Astrocyte of the spinal cord (primary cell): Measurements from ENCODE around the gene COL4A1.

Experiments
- DNase-seq: peaks from one replicate; pipeline ENCODE4 v3.0.0; 2011; ENCODE audit warnings: low read depth, low spot score
- H3K4me3 ChIP-seq: 2 replicates; pipeline ENCODE4 v1.5.1; 2011; ENCODE audit warnings: low read depth, mild to moderate bottlenecking, low read length, moderate library complexity
- in situ Hi-C: cut with HindIII; loops from 2 replicates; pipeline ENCODE4 v1.10.0; 2017; ENCODE audit warnings: low sequenced_read_pairs
- TF ChIP-seq, protein P1 (sequence below): IDR thresholded peaks from 2 replicates; pipeline ENCODE4 v1.5.1; 2012; ENCODE audit warnings: low read depth, mild to moderate bottlenecking, low read length, inconsistent platforms

The COL4A1 gene

DNA sequence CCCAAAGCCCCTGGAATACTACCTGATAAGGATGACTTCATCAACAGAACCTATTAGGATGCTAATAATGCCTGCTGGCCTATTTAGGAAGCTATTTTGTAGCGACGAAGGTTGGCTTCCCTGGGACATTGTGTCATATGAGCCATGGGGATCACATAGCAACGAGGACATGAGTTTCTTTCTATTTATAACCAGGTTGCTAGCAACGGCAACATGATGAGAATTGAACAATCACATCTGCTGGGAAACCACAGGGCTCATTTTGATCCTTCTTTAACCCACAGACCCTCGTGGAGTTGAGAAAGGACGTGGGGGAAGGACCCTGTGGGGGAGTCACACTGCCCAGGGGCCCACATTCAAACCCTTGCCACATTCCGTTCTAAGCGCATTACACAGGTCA lies 172.2 kb downstream of the COL4A1 start:
- TF ChIP-seq, protein P1, sequence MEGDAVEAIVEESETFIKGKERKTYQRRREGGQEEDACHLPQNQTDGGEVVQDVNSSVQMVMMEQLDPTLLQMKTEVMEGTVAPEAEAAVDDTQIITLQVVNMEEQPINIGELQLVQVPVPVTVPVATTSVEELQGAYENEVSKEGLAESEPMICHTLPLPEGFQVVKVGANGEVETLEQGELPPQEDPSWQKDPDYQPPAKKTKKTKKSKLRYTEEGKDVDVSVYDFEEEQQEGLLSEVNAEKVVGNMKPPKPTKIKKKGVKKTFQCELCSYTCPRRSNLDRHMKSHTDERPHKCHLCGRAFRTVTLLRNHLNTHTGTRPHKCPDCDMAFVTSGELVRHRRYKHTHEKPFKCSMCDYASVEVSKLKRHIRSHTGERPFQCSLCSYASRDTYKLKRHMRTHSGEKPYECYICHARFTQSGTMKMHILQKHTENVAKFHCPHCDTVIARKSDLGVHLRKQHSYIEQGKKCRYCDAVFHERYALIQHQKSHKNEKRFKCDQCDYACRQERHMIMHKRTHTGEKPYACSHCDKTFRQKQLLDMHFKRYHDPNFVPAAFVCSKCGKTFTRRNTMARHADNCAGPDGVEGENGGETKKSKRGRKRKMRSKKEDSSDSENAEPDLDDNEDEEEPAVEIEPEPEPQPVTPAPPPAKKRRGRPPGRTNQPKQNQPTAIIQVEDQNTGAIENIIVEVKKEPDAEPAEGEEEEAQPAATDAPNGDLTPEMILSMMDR, result no peak
- DNase-seq, result peak; percentile 54
- in situ Hi-C loops, result no loop called here

DNA sequence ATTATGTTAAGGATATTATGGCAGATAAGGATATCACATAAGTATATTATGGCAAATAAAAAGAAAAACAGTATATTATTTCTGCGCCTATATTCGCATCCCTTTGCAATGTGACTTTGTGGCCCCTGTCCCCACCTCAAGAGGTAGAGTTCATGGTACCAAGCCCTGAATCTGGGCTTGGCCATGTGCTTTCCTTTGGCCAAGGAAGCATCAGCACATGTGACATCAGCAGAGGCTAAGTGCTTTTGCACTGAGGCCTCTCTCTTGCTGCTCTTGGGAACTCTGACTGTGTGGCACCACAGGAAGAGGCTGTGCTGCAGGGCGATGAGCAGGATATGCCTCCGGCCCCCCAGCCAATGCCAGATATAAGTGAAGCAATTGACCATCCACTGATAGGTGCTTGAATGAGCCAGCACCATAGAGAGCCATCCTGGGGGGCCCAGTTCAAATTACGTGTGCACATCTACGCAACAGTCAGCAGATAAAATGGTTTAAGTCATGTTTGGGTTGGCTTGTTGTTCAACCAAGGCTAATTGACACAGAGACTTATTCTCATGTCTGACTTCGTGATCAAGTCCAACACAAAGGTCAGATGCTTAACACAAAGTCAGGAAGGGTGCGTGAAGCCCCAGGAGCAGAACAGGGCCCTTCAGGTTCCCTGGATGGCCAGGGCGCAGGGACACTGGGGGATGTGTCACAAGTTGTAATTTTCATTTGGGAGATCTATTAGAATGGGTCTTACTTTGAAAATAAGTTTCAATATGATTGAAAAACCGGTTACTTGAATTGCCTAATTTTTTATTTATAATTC lies 173.3 kb downstream of the COL4A1 start:
- TF ChIP-seq, protein P1, result no peak
- no peak overlapping the region for H3K4me3 ChIP-seq
- DNase-seq, result no peak
- in situ Hi-C loops, result no loop called here

More for the DNA sequence above, 172.2 kb downstream of the COL4A1 start:
- no peak overlapping the region for H3K4me3 ChIP-seq

DNA sequence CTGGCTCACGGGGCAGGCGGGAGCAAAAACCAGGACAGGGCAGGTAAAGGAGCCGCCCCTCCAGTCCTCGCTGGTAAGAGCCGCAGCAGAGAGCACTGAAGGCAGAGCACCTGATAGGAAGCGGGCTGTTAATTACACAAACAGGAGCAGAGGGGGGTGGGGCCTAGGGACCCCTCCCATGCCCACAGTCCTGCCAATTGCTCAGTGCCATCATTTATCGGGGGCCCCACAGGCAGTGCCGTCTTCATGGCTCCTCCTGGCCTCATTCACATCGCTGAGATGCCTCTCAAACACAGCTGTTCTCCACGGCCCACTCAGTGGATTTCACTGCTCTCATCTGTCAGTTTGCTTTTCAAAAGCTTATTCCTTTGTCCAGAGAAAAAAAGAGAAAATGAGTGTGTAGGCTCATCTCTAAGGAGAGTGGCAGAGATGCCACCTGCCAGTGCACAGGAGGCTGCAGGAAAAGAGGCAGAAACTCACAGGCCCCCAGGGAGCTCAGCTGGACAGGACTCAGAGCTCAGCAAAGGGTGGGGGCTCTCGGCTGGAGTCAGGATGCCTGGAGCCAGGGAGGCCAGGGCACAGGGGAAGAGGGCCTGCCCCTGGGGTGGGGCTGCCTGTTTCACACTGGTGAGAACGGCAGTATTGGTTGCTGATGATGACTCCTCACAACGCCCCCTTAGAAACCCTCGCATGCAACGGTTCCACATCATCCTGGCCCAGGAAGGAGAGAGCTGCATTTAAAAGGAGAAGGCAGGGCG lies 174.6 kb downstream of the COL4A1 start:
- no peak for DNase-seq
- H3K4me3 ChIP-seq, result no peak overlapping the region
- TF ChIP-seq, protein P1, result no peak
- in situ Hi-C loops, result no loop called here

DNA sequence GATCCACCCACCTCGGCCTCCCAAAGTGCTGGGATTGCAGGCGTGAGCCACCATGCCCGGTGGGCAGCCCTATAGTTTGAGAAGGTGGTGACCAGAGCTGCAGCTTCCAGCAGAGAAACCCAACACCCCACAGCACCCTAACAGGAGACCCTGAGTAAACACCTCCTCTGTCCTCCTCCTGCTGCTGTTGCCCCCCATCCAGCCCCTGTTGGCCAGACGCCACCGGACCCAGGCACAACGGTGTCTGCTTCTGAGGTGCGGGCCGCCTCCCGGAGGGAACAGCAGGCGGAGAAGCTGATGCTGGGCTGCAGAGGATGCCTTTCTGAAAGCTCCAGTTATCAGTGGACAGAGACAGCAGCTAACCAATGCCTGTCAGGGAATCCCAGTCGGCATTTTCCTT lies 175.5 kb downstream of the COL4A1 start:
- in situ Hi-C loops, result no loop called here
- no peak for DNase-seq
- TF ChIP-seq, protein P1, result no peak
- H3K4me3 ChIP-seq, result no peak overlapping the region

DNA sequence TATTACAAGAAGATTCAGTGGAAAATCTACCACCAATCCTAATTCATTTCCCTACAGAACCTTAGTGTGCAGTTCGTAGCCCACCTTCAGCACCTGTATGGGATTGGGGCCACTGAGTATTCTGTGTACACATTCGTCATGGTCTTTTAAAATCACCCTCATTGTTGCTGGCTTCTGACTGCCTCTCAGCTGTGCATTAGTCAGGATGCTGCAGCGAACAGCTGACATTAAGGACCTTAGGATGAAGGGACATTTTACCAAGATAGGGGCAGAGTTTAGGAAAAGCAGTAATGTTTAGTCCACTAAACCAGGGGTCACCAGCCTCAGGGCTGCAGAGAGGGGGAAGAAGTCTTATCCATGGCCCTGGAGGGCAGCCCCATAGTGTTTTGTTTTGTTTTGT lies 176.5 kb downstream of the COL4A1 start:
- TF ChIP-seq, protein P1, result no peak
- no peak for DNase-seq
- in situ Hi-C loops, result no loop called here
- H3K4me3 ChIP-seq, result no peak overlapping the region

DNA sequence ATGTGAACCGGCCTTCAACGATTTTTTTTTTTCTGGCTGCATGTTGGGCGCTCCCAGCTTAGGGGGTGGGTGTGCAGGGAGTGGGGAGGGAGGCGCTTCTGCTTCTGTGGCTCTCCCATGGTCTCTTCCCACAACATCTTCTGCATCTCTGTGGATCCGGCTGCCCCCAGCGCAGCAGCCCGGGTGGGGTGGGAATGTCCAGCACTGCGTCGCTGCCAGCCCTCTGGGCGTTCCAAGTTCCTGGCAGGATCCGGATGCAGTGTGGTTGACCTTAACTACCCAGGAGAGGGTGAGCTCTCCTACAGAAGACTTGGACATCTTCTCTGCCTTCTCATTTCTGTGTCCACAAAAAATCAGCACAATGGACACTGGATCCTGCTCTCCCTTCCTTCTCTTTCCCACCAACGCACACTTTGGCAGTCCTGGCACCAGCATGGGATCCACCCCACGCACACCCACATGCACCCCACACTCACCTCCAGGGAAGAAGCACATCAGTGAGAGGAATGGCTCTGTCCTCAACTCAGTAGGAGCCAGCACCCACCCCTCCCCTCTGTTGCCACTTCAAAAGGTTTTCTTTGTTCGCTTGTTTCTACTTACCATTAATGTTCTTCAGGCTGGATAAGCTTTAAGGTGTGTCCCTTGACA lies 177.3 kb downstream of the COL4A1 start:
- in situ Hi-C loops, result no loop called here
- DNase-seq, result no peak
- TF ChIP-seq, protein P1, result no peak

More for the DNA sequence above, 177.3 kb downstream of the COL4A1 start:
- no peak overlapping the region for H3K4me3 ChIP-seq
